H1 (cell line): ENCODE results near the gene C10orf120. TPM values are rescaled to one million over a fixed set of nuclear protein-coding genes. Genes with fewer than 3 reads are reported as not detected.

Experiments used
- CTCF ChIA-PET: fragments of 300-600 bp; sonication (Branson Sonifier 250); formaldehyde crosslinking; loops from one replicate; lab custom pipeline; 2021; ENCODE audit not compliant: partially characterized antibody; lab: Charles Lee
- POLR2A ChIA-PET: fragments of 300-600 bp; sonication (Branson Sonifier 250); formaldehyde crosslinking; loops from one replicate; lab custom pipeline; 2021; ENCODE audit warnings: inconsistent platforms; ENCODE audit not compliant: partially characterized antibody; lab: Charles Lee
- DNase-seq, 2 experiments: peaks; one replicate each; pipeline versions ENCODE4 v3.0.0 to v3.0.0-alpha.2; 2010 to 2022; ENCODE audit warnings: low spot score in 2 of 2, low read depth in 1 of 2, mixed read lengths in 1 of 2
- FAIRE-seq: peaks from 2 replicates; lab custom pipeline; 2011; peaks lifted over from hg19 to GRCh38; lab: Jason Lieb, UNC
- H2AFZ ChIP-seq: 2 replicates; pipeline ENCODE4 v1.8.1; 2012; ENCODE audit warnings: low read length, inconsistent platforms
- H2AK5ac ChIP-seq: 2 replicates; pipeline ENCODE4 v1.6.1; 2013; ENCODE audit warnings: low read depth, low read length
- H2BK120ac ChIP-seq: replicated peaks from 2 replicates; pipeline ENCODE3; 2013; ENCODE audit warnings: low read depth, low read length, inconsistent platforms
- H2BK12ac ChIP-seq: 2 replicates; pipeline ENCODE4 v1.6.1; 2013; ENCODE audit warnings: low read depth, low read length
- H2BK15ac ChIP-seq: 2 replicates; pipeline ENCODE4 v1.6.1; 2013; ENCODE audit warnings: low read length
- H2BK20ac ChIP-seq: 2 replicates; pipeline ENCODE4 v1.6.1; 2013; ENCODE audit warnings: low read length
- H2BK5ac ChIP-seq: 2 replicates; pipeline ENCODE4 v1.6.1; 2013; ENCODE audit warnings: low read depth, low read length
- H3K14ac ChIP-seq: 2 replicates; pipeline ENCODE4 v1.6.1; 2013; ENCODE audit warnings: inconsistent platforms; ENCODE audit not compliant: insufficient read length
- H3K18ac ChIP-seq: 2 replicates; pipeline ENCODE4 v1.6.1; 2013; ENCODE audit warnings: low read length; ENCODE audit errors: extremely low read depth
- H3K23ac ChIP-seq: 2 replicates; pipeline ENCODE4 v1.6.1; 2013; ENCODE audit warnings: inconsistent platforms; ENCODE audit not compliant: insufficient read length
- H3K23me2 ChIP-seq: 2 replicates; pipeline ENCODE4 v1.6.1; 2013; ENCODE audit warnings: low read depth, low read length
- H3K27ac ChIP-seq: 2 replicates; pipeline ENCODE4 v1.6.1; 2011; ENCODE audit warnings: low read depth, low read length, inconsistent platforms
- H3K27me3 ChIP-seq, 4 experiments: replicated peaks in 1 of 4; 1 replicate in 1 of 4; 2 replicates in 3 of 4; pipeline versions ENCODE4 v1.6.1 to v1.8.1; 2011 to 2013; ENCODE audit warnings: low read length in 3 of 4, mild to moderate bottlenecking in 3 of 4, inconsistent platforms in 2 of 4, mixed read lengths in 2 of 4, moderate library complexity in 1 of 4; ENCODE audit not compliant: control insufficient read depth in 3 of 4, insufficient read depth in 3 of 4; ENCODE audit errors: extremely low read depth in 1 of 4
- H3K36me3 ChIP-seq, 4 experiments: 2 replicates each; pipeline versions ENCODE4 v1.6.1 to v1.8.1; 2011 to 2013; ENCODE audit warnings: mild to moderate bottlenecking in 4 of 4, low read length in 3 of 4, moderate library complexity in 2 of 4, control low read depth in 1 of 4, inconsistent platforms in 1 of 4; ENCODE audit not compliant: insufficient read depth in 4 of 4, control insufficient read depth in 2 of 4
- H3K4ac ChIP-seq: replicated peaks from 2 replicates; pipeline ENCODE3; 2013; ENCODE audit warnings: low read length, low read depth, mixed read lengths, inconsistent platforms; ENCODE audit not compliant: insufficient read length
- H3K4me1 ChIP-seq, 4 experiments: replicated peaks in 1 of 4; 1 replicate in 1 of 4; 2 replicates in 3 of 4; pipeline versions ENCODE4 v1.6.1 to v1.8.1; 2011 to 2013; ENCODE audit warnings: low read length in 3 of 4, inconsistent platforms in 2 of 4, mixed read lengths in 1 of 4; ENCODE audit not compliant: insufficient read depth in 4 of 4, control insufficient read depth in 3 of 4
- H3K4me2 ChIP-seq, 2 experiments: 2 replicates each; pipeline versions ENCODE4 v1.6.1 to v1.8.1; 2011 to 2013; ENCODE audit warnings: low read depth in 2 of 2, low read length in 2 of 2, control low read depth in 1 of 2, inconsistent platforms in 1 of 2, mild to moderate bottlenecking in 1 of 2; ENCODE audit not compliant: insufficient read depth in 1 of 2
- H3K4me3 ChIP-seq, 4 experiments: fragments of 200-600, 300-600 bp in 1 of 4; sonication (generic), shearing (Covaris generic), sonication (Bioruptor Twin) in 1 of 4; 2 replicates each; pipeline versions ENCODE4 v1.5.1 to v1.8.1; 2011 to 2016; ENCODE audit warnings: low read length in 4 of 4, low read depth in 3 of 4, control low read depth in 2 of 4, inconsistent platforms in 2 of 4, mild to moderate bottlenecking in 2 of 4, mixed read lengths in 1 of 4, moderate library complexity in 1 of 4; ENCODE audit not compliant: insufficient read depth in 2 of 4; ENCODE audit errors: extremely low read depth in 1 of 4
- H3K56ac ChIP-seq: replicated peaks from 2 replicates; pipeline ENCODE3; 2013; ENCODE audit warnings: low read depth, mild to moderate bottlenecking, mixed read lengths, low read length, inconsistent platforms; ENCODE audit not compliant: insufficient read length
- H3K79me1 ChIP-seq: 2 replicates; pipeline ENCODE4 v1.6.1; 2013; ENCODE audit warnings: low read depth, low read length, control low read depth
- H3K79me2 ChIP-seq, 2 experiments: 2 replicates each; pipeline versions ENCODE4 v1.6.1 to v1.8.1; 2012 to 2013; ENCODE audit warnings: low read length in 2 of 2, mild to moderate bottlenecking in 2 of 2, inconsistent platforms in 1 of 2; ENCODE audit not compliant: insufficient read depth in 2 of 2, control insufficient read depth in 1 of 2
- H3K9ac ChIP-seq, 4 experiments: replicated peaks in 1 of 4; 1 replicate in 1 of 4; 2 replicates in 3 of 4; pipeline versions ENCODE4 v1.6.1 to v1.8.1; 2011 to 2013; ENCODE audit warnings: low read depth in 3 of 4, low read length in 3 of 4, control low read depth in 2 of 4, mild to moderate bottlenecking in 2 of 4, moderate library complexity in 2 of 4, inconsistent platforms in 1 of 4; ENCODE audit errors: extremely low read depth in 1 of 4
- H3K9me3 ChIP-seq, 2 experiments: 2 replicates each; pipeline versions ENCODE4 v1.6.1 to v1.8.1; 2012 to 2013; ENCODE audit warnings: mild to moderate bottlenecking in 2 of 2, moderate library complexity in 2 of 2, control low read depth in 1 of 2, inconsistent platforms in 1 of 2, low read depth in 1 of 2, low read length in 1 of 2, mixed read lengths in 1 of 2; ENCODE audit not compliant: insufficient read depth in 2 of 2
- H4K20me1 ChIP-seq, 2 experiments: replicated peaks in 1 of 2; 2 replicates each; pipeline versions ENCODE3 to v1.8.1; 2011 to 2013; ENCODE audit warnings: inconsistent platforms in 2 of 2, low read length in 2 of 2, mild to moderate bottlenecking in 1 of 2; ENCODE audit not compliant: insufficient read depth in 2 of 2, control insufficient read depth in 1 of 2
- H4K5ac ChIP-seq: 2 replicates; pipeline ENCODE4 v1.6.1; 2013; ENCODE audit warnings: low read length, low read depth, mixed read lengths, inconsistent platforms; ENCODE audit not compliant: insufficient read length
- H4K8ac ChIP-seq: 2 replicates; pipeline ENCODE4 v1.8.0; 2013; ENCODE audit warnings: mild to moderate bottlenecking, moderate library complexity, low read length, inconsistent platforms; ENCODE audit not compliant: insufficient read depth; ENCODE audit errors: extremely low read depth
- H4K91ac ChIP-seq: replicated peaks from 2 replicates; pipeline ENCODE3; 2013; ENCODE audit warnings: low read length, mixed read lengths, inconsistent platforms; ENCODE audit not compliant: insufficient read length
- CTBP2 ChIP-seq: IDR thresholded peaks from 2 replicates; pipeline ENCODE4 v1.7.0; 2011; ENCODE audit warnings: borderline replicate concordance, mild to moderate bottlenecking, moderate library complexity, mixed read lengths, low read length; ENCODE audit not compliant: insufficient read depth, insufficient read length
- EGR1 ChIP-seq: IDR thresholded peaks from 2 replicates; pipeline ENCODE4 v1.6.1; 2011; ENCODE audit warnings: low read depth, low read length, borderline replicate concordance
- GTF2F1 ChIP-seq: IDR thresholded peaks from 2 replicates; pipeline ENCODE4 v1.6.1; 2012; ENCODE audit warnings: low read depth, low read length, improper control_type of control experiment, borderline replicate concordance
- KDM4A ChIP-seq: IDR thresholded peaks from one replicate; pipeline ENCODE4 v1.7.1; 2012; ENCODE audit warnings: low read depth, mild to moderate bottlenecking, moderate library complexity, low read length, inconsistent platforms; ENCODE audit not compliant: severe bottlenecking
- MAFK ChIP-seq: IDR thresholded peaks from 2 replicates; pipeline ENCODE4 v1.6.1; 2012; ENCODE audit warnings: low read depth, mild to moderate bottlenecking, improper control_type of control experiment, low read length
- RAD21 ChIP-seq, 2 experiments: IDR thresholded peaks in 1 of 2; conservative IDR thresholded peaks in 1 of 2; 2 replicates each; pipeline ENCODE4 v1.6.1; 2011; ENCODE audit warnings: low read depth in 2 of 2, low read length in 2 of 2, improper control_type of control experiment in 1 of 2, inconsistent platforms in 1 of 2, mild to moderate bottlenecking in 1 of 2, moderate library complexity in 1 of 2
- RNF2 ChIP-seq: fragments of 200-900, 300-1000 bp; sonication (generic); IDR thresholded peaks from 2 replicates; pipeline ENCODE4 v1.7.1; 2016; ENCODE audit warnings: borderline replicate concordance, low read depth, mild to moderate bottlenecking, antibody characterized with exemption, low read length; ENCODE audit not compliant: poor library complexity, severe bottlenecking; ENCODE audit errors: missing control alignments
- SAP30 ChIP-seq: fragments of 300-600 bp; sonication (generic); IDR thresholded peaks from 2 replicates; pipeline ENCODE4 v1.7.1; 2012; ENCODE audit warnings: low read length, moderate library complexity, mild to moderate bottlenecking, inconsistent platforms; ENCODE audit not compliant: insufficient read depth, insufficient replicate concordance
- SP1 ChIP-seq: IDR thresholded peaks from 2 replicates; pipeline ENCODE4 v1.6.1; 2011; ENCODE audit warnings: low read depth, low read length
- SRF ChIP-seq: IDR thresholded peaks from 2 replicates; pipeline ENCODE4 v1.6.1; 2011; ENCODE audit warnings: mild to moderate bottlenecking, low read depth, low read length, moderate library complexity
- TAF1 ChIP-seq: IDR thresholded peaks from 2 replicates; pipeline ENCODE4 v1.6.1; 2011; ENCODE audit warnings: mild to moderate bottlenecking, low read depth, low read length
- TBP ChIP-seq: IDR thresholded peaks from 2 replicates; pipeline ENCODE4 v1.6.1; 2011; ENCODE audit warnings: low read depth, low read length, improper control_type of control experiment
- YY1 ChIP-seq: IDR thresholded peaks from 2 replicates; pipeline ENCODE4 v1.6.1; 2011; ENCODE audit warnings: low read depth, mild to moderate bottlenecking, low read length
- WGBS, 2 experiments: shearing (Covaris generic) in 1 of 2; methylation state at CpG; one replicate each; pipeline versions ENCODE4 v1.1.6 to v1.1.7; 2013 to 2015; ENCODE audit warnings: low lambda C conversion rate in 2 of 2, mixed read lengths in 2 of 2, inconsistent platforms in 1 of 2, low coverage in 1 of 2, missing lambda C conversion rate in 1 of 2; ENCODE audit not compliant: insufficient replicate concordance in 2 of 2, insufficient coverage in 1 of 2, insufficient read length in 1 of 2; ENCODE audit errors: extremely low coverage in 1 of 2, missing lambda C conversion rate in 1 of 2; 5-methylcytosine and 5-hydroxymethylcytosine counted together
- polyA plus RNA-seq, 7 experiments: library from polyadenylated mRNA; depleted of rRNA in 3 of 7; stranded (reverse) in 5 of 7; unstranded in 2 of 7; fragments of >200 nt in 5 of 7; fragments of 200-250 nt in 2 of 7; gene quantifications; 1 replicate in 5 of 7; 2 replicates in 1 of 7; 4 replicates in 1 of 7; pipeline versions ENCODE4 v1.2.1 to v1.2.3, GENCODE V29; 2011 to 2013; ENCODE audit warnings: missing spikeins in 2 of 7, mixed read lengths in 2 of 7
- total RNA-seq: library from RNA; stranded (reverse); fragmentation: NEBNext Ultra II Directional; extraction: Animal tissue kit (Norgen Biotek cat#: 25700); gene quantifications from 2 replicates; pipeline ENCODE4 v1.2.1, GENCODE V29; 2021

The C10orf120 gene
- total and polyA plus RNA-seq, 2 of the 8 experiments (the other 6 are each of a cell fraction or from before 2014, with no cell fraction given) = not detected

- H3K9me3 ChIP-seq = no peaks in the 10 kb centered on the region
- H3K4me1 ChIP-seq = no peaks in the 10 kb centered on the region
- no peak overlapping the region for H2BK5ac ChIP-seq
- no peak overlapping the region for H4K8ac ChIP-seq
- H3K14ac ChIP-seq = no peak overlapping the region
- H3K79me1 ChIP-seq = no peaks in the 10 kb centered on the region
- no peaks in the 10 kb centered on the region for H3K36me3 ChIP-seq
- H3K23me2 ChIP-seq = no peaks in the 10 kb centered on the region
- H4K20me1 ChIP-seq = no peaks in the 10 kb centered on the region
- 92% methylated on average over 8 of the region's 8 CpGs; no CpG with 5 or more reads in 1 of the 2 experiments for WGBS, 2 experiments
- no peak overlapping the region for H2BK120ac ChIP-seq
- H2BK12ac ChIP-seq = no peak overlapping the region
- no peak overlapping the region for H2AFZ ChIP-seq
- H2BK20ac ChIP-seq = no peak overlapping the region
- H3K27me3 ChIP-seq = no peaks in the 10 kb centered on the region
- no peak overlapping the region for H3K56ac ChIP-seq
- H4K5ac ChIP-seq = no peak overlapping the region
- H3K4me2 ChIP-seq = no peak overlapping the region
- no peak overlapping the region for H2AK5ac ChIP-seq
- H2BK15ac ChIP-seq = no peak overlapping the region
- FAIRE-seq = no peak
- H3K4me3 ChIP-seq = no peak overlapping the region
- DNase-seq = no peak
- H3K27ac ChIP-seq = no peak overlapping the region
- no peaks in the 10 kb centered on the region for H3K79me2 ChIP-seq
- no peak overlapping the region for H3K9ac ChIP-seq
- ChIA-PET POLR2A (no interaction called here), CTCF (interaction anchor here (1.0 to 4.9 kb wide), 5 partner anchors 9 to 31 kb away, joined by 3 to 39 read pairs (median 5); a partner anchor contains a TSS)
- no peak overlapping the region for H3K18ac ChIP-seq
- no peak overlapping the region for H3K4ac ChIP-seq
- H3K23ac ChIP-seq = no peak overlapping the region
- no peak overlapping the region for H4K91ac ChIP-seq
- TF ChIP-seq SRF = no peak
- TF ChIP-seq CTBP2 = no peak
- TF ChIP-seq SP1 = no peak
- no peak for TF ChIP-seq MAFK
- no peak for TF ChIP-seq YY1
- TF ChIP-seq EGR1 = no peak
- no peak for TF ChIP-seq TAF1
- no peak for TF ChIP-seq GTF2F1
- no peak for TF ChIP-seq RNF2
- TF ChIP-seq SAP30 = no peak
- TF ChIP-seq RAD21 (IDR thresholded peaks at IDR 0.05 in 1 of 2, conservative IDR thresholded peaks at IDR 0.05 in 1 of 2; ENCODE audit: low read depth in 2 of 2, low read length in 2 of 2) = no peak
- no peak for TF ChIP-seq KDM4A
- TF ChIP-seq TBP = no peak
These were observed 41.1 kb downstream of the C10orf120 start for GRCh38 chr10:122658356-122659049.
